AG04450 (cell line): Measurements from ENCODE around the gene RARB. TPM values are rescaled to one million over a fixed set of nuclear protein-coding genes. Genes with fewer than 3 reads are reported as not detected.

Source experiments
- CTCF ChIA-PET: fragments of 300-600, 350-600 bp; formaldehyde crosslinking; extraction: SDS; loops from one replicate; lab custom pipeline; 2022; ENCODE audit warnings: antibody characterized with exemption, inconsistent platforms; lab: Charles Lee
- POLR2A ChIA-PET: fragments of 350-600 bp; formaldehyde crosslinking; extraction: SDS; loops from one replicate; lab custom pipeline; 2021; ENCODE audit warnings: antibody characterized with exemption, inconsistent platforms; lab: Yijun Ruan, JAX
- DNase-seq: peaks from one replicate; pipeline ENCODE4 v3.0.0-alpha.2; 2011; ENCODE audit warnings: low read depth, low spot score
- H3K27ac ChIP-seq: one replicate; pipeline ENCODE4 v1.5.1; 2012; ENCODE audit warnings: low read depth, low read length, control low read depth
- H3K27me3 ChIP-seq: one replicate; pipeline ENCODE4 v1.6.0; 2012; ENCODE audit warnings: low read length; ENCODE audit not compliant: control insufficient read depth, insufficient read depth
- H3K4me3 ChIP-seq: 2 replicates; pipeline ENCODE4 v1.5.1; 2011; ENCODE audit warnings: mild to moderate bottlenecking, low read depth, low read length, control low read depth
- H3K9me3 ChIP-seq: 2 replicates; pipeline ENCODE4 v1.5.1; 2012; ENCODE audit warnings: low read length; ENCODE audit not compliant: control insufficient read depth, insufficient read depth
- CTCF ChIP-seq: IDR thresholded peaks from 2 replicates; pipeline ENCODE4 v1.5.1; 2011; ENCODE audit warnings: low read depth, low read length, control low read depth, inconsistent platforms
- polyA plus RNA-seq: library from polyadenylated mRNA; depleted of rRNA; stranded (reverse); fragments of >200 nt; gene quantifications from 2 replicates; pipeline ENCODE4 v1.2.3, GENCODE V29; 2011; rRNA removed
- small RNA-seq: library from RNA; depleted of rRNA; stranded (forward); fragments of <200 nt; gene quantifications from one replicate; pipeline ENCODE3, GENCODE V24; 2012; ENCODE audit warnings: low read depth; ENCODE audit not compliant: insufficient read length

The RARB gene
- polyA plus RNA-seq, 1 experiment, result 0.51 TPM

GRCh38 chr3:25621087-25621486, 193.0 kb downstream of the RARB start:
- Histone ChIP-seq H3K27me3 (no peaks in the 10 kb centered on the region), H3K4me3 (no peak overlapping the region), H3K27ac (no peak overlapping the region), H3K9me3 (no peaks in the 10 kb centered on the region)
- TF ChIP-seq CTCF, result no peak
- ChIA-PET POLR2A (no interaction called here), CTCF (interaction anchor here (2.0 kb wide), 1 partner anchor 28 kb away, joined by 8 read pairs; no protein-coding TSS in a partner anchor)
- no peak for DNase-seq

- no peak for DNase-seq
- POLR2A ChIA-PET, result no interaction called here
- no peak overlapping the region for H3K27ac ChIP-seq
- H3K9me3 ChIP-seq, result no peaks in the 10 kb centered on the region
- no peak overlapping the region for H3K4me3 ChIP-seq
- CTCF ChIA-PET, result interaction anchor here (1.3 to 2.3 kb wide), 2 partner anchors 16 to 38 kb away, joined by 5 to 11 read pairs; no protein-coding TSS in a partner anchor
- H3K27me3 ChIP-seq, result no peaks in the 10 kb centered on the region
- TF ChIP-seq CTCF, result no peak
Observed at GRCh38 chr3:25631989-25632388, 203.9 kb downstream of the RARB start.

- H3K27me3 ChIP-seq, result no peaks in the 10 kb centered on the region
- CTCF ChIA-PET, result interaction anchor here (1.5 to 2.4 kb wide), 2 partner anchors 14 to 40 kb away, joined by 11 to 12 read pairs; no protein-coding TSS in a partner anchor
- POLR2A ChIA-PET, result no interaction called here
- no peak for DNase-seq
- TF ChIP-seq CTCF, result no peak
- no peak overlapping the region for H3K27ac ChIP-seq
- no peaks in the 10 kb centered on the region for H3K9me3 ChIP-seq
- no peak overlapping the region for H3K4me3 ChIP-seq
Observed at GRCh38 chr3:25633919-25634318, 205.9 kb downstream of the RARB start.

- ChIA-PET CTCF (interaction anchor here (1.1 to 6.7 kb wide), 2 partner anchors 14 to 41 kb away, joined by 4 to 67 read pairs; no protein-coding TSS in a partner anchor), POLR2A (no interaction called here)
- no peak for TF ChIP-seq CTCF
Observed at GRCh38 chr3:25635038-25635437, 207.0 kb downstream of the RARB start.

More at GRCh38 chr3:25635038-25635437, 207.0 kb downstream of the RARB start:
- H3K27me3 ChIP-seq, result no peaks in the 10 kb centered on the region
- no peak for DNase-seq
- no peaks in the 10 kb centered on the region for H3K9me3 ChIP-seq
- H3K4me3 ChIP-seq, result no peak overlapping the region
- H3K27ac ChIP-seq, result no peak overlapping the region

Small RNAs within 50 kb of the gene (small RNA-seq; reads per million reads assigned to genes)
- gene RF01161 (not detected), gene RF02271 (not detected)

Other genes with a start within 250 kb of the RARB start
- 76.9 and 95.9 TPM in 2 replicates for gene TOP2B, start 236.6 kb downstream of the RARB start, polyA plus RNA-seq